NCI-H2081 (cell line): ENCODE measurements around the gene OR52E4.

Experiments used
- DNase-seq, 2 experiments: peaks; one replicate each; lab custom pipeline; 2025; lab: John Stamatoyannopoulos, UW

Gene OR52E4

GRCh38 chr11:5929571-5930368 lies 49.3 kb downstream of the OR52E4 start:
- DNase-seq: no peak

- DNase-seq: no peak
Measured at GRCh38 chr11:5930614-5931013, 50.2 kb downstream of the OR52E4 start.

- DNase-seq: no peak
Measured at GRCh38 chr11:5931061-5931460, 50.6 kb downstream of the OR52E4 start.

GRCh38 chr11:5932671-5933070 lies 52.2 kb downstream of the OR52E4 start:
- DNase-seq: no peak

GRCh38 chr11:5933116-5933515 lies 52.7 kb downstream of the OR52E4 start:
- no peak for DNase-seq
